BLaER1 treated with 17β-estradiol and CSF1 and Interleukin-3, amounts not matched to agents 10 nM and 100 nM (cell line): ENCODE data around the gene ANKRD26.

Experiments used
- H3K27ac ChIP-seq, 11 experiments: shearing (Covaris generic); formaldehyde crosslinking; 2 replicates each; pipeline ENCODE4 v1.8.1; 2022
- H3K27me3 ChIP-seq, 11 experiments: shearing (Covaris generic); formaldehyde crosslinking; 2 replicates each; pipeline ENCODE4 v1.8.1; 2022
- H3K36me3 ChIP-seq, 11 experiments: shearing (Covaris generic); formaldehyde crosslinking; 2 replicates each; pipeline ENCODE4 v1.8.1; 2022
- H3K4me1 ChIP-seq, 10 experiments: shearing (Covaris generic); formaldehyde crosslinking; 2 replicates each; pipeline ENCODE4 v1.8.1; 2022
- H3K4me2 ChIP-seq, 11 experiments: shearing (Covaris generic); formaldehyde crosslinking; 2 replicates each; pipeline ENCODE4 v1.8.1; 2022
- H3K4me3 ChIP-seq, 10 experiments: shearing (Covaris generic); formaldehyde crosslinking; 2 replicates each; pipeline ENCODE4 v1.8.1; 2022
- H3K9ac ChIP-seq, 11 experiments: shearing (Covaris generic); formaldehyde crosslinking; 2 replicates each; pipeline ENCODE4 v1.8.1; 2022
- H3K9me3 ChIP-seq, 11 experiments: shearing (Covaris generic); formaldehyde crosslinking; replicated peaks in 1 of 11; 2 replicates each; pipeline ENCODE4 v1.8.1; 2022
- H4K20me1 ChIP-seq, 11 experiments: shearing (Covaris generic); formaldehyde crosslinking; 2 replicates each; pipeline ENCODE4 v1.8.1; 2022
- Cebpa-rat ChIP-seq, 11 experiments: shearing (Covaris generic); IDR thresholded peaks; 2 replicates each; pipeline ENCODE4 v1.8.1; 2022

ANKRD26 gene

GRCh38 chr10:27099916-27100812 is at the start of gene ANKRD26:
TSS of gene ANKRD26 (minus strand) at chr10:27100494. CDS start at chr10:27100326, 168 bp downstream.
- H3K4me2 ChIP-seq: peak within 1 kb of the TSS; percentile 81 to 96 (median 90)
- H3K27ac ChIP-seq: peak within 1 kb of the TSS; percentile 59 to 92 (median 89)
- peak within 1 kb of the TSS; percentile 78 to 93 (median 89) for H3K9ac ChIP-seq
- H3K27me3 ChIP-seq: no peaks in the 10 kb centered on the region
- no peak for TF ChIP-seq Cebpa-rat (IDR thresholded peaks at IDR 0.05)
- no peaks in the 10 kb centered on the region for H3K9me3 ChIP-seq
- peak within 1 kb of the TSS; percentile 61 to 87 (median 73) for H3K4me3 ChIP-seq
- peaks cover 0 to 6% (median 3%) of the 10 kb centered on the region in 11 experiments; a peak in 12 of 22 replicates for H3K36me3 ChIP-seq
- peaks cover 0 to 3% (median 0%) of the 10 kb centered on the region in 11 experiments; a peak in 1 of 22 replicates for H4K20me1 ChIP-seq
- peaks cover 15 to 25% (median 20%) of the 10 kb centered on the region in 10 experiments for H3K4me1 ChIP-seq

- H3K36me3 ChIP-seq: peaks cover 70 to 95% (median 85%) of the 10 kb centered on the region in 11 experiments
- peak overlapping the region in 7 of 11 experiments; percentile 3 to 55 (median 43); a peak in 6 of 22 replicates for H3K27ac ChIP-seq
- no peaks in the 10 kb centered on the region for H3K9me3 ChIP-seq
- H3K9ac ChIP-seq: peak overlapping the region in 1 of 11 experiments; percentile 16; a peak in 1 of 22 replicates
- no peaks in the 10 kb centered on the region for H3K27me3 ChIP-seq
- no peak overlapping the region for H3K4me3 ChIP-seq
- H4K20me1 ChIP-seq: peaks cover 59 to 100% (median 86%) of the 10 kb centered on the region in 11 experiments
- no peak for TF ChIP-seq Cebpa-rat (IDR thresholded peaks at IDR 0.05)
- peak overlapping the region in 7 of 11 experiments; percentile 4 to 69 (median 43); a peak in 11 of 22 replicates for H3K4me2 ChIP-seq
- peaks cover 6 to 46% (median 26%) of the 10 kb centered on the region in 10 experiments for H3K4me1 ChIP-seq
These were observed 47.4 kb upstream of the ANKRD26 start for GRCh38 chr10:27147701-27148100.

DNA sequence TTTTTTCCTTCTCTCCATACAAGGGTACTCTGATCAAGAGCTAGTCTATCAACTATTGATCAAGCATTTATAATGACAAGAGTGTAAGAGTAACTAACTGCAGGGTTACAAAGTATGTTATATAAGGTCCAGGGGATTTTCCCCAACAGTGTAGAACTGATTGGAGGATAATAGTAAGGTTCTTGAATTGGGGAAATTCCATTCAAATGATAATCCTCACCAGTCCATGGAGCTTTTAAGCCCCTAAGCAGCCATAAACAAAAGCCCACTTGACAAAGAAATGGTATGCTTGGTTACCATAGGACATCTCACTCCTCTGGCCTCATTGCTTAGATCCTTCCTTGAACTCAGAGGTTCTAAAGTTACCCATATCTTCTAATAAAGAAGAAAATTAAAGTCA is 45.6 kb upstream of the ANKRD26 start:
- Histone ChIP-seq H3K36me3 (peaks cover 86 to 100% (median 98%) of the 10 kb centered on the region in 11 experiments), H4K20me1 (peaks cover 46 to 93% (median 73%) of the 10 kb centered on the region in 11 experiments), H3K4me1 (peaks cover 0 to 29% (median 15%) of the 10 kb centered on the region in 10 experiments; a peak in 16 of 20 replicates), H3K27ac (no peak overlapping the region), H3K9me3 (no peaks in the 10 kb centered on the region), H3K4me3 (no peak overlapping the region), H3K27me3 (no peaks in the 10 kb centered on the region), H3K4me2 (no peak overlapping the region), H3K9ac (no peak overlapping the region)
- TF ChIP-seq Cebpa-rat (IDR thresholded peaks at IDR 0.05): no peak

DNA sequence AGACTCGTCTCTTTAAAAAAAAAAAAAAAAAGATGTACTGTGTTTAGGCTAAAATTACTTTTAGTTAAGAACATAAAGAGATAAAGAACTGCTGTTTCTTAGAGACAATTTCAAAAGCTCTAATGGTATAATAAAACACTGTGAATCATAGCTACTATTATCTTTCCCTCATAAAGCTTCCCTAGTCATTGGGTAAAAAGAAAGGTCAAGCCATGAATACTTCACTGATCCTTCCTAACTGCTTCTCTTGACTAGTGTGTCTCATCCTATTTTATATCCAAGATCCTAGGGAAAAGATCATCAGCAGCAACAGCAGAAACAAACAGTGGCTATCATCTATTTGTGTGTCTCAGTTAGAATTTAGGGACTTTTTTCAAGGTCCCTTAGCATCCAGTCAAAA is 43.4 kb upstream of the ANKRD26 start:
- Histone ChIP-seq H3K9me3 (no peaks in the 10 kb centered on the region), H3K9ac (no peak overlapping the region), H3K4me3 (no peak overlapping the region), H3K27me3 (no peaks in the 10 kb centered on the region), H3K36me3 (peaks cover 93 to 100% (median 98%) of the 10 kb centered on the region in 11 experiments), H3K27ac (no peak overlapping the region), H3K4me2 (no peak overlapping the region), H4K20me1 (peaks cover 24 to 71% (median 55%) of the 10 kb centered on the region in 11 experiments), H3K4me1 (peaks cover 0 to 16% (median 10%) of the 10 kb centered on the region in 10 experiments; a peak in 14 of 20 replicates)
- no peak for TF ChIP-seq Cebpa-rat (IDR thresholded peaks at IDR 0.05)

GRCh38 chr10:27138277-27138676 is 38.0 kb upstream of the ANKRD26 start:
- Histone ChIP-seq H3K36me3 (peaks cover 78 to 100% (median 91%) of the 10 kb centered on the region in 11 experiments), H3K27me3 (no peaks in the 10 kb centered on the region), H3K4me2 (no peak overlapping the region), H3K9me3 (no peaks in the 10 kb centered on the region), H3K4me3 (no peak overlapping the region), H4K20me1 (peaks cover 0 to 32% (median 7%) of the 10 kb centered on the region in 11 experiments; a peak in 11 of 22 replicates), H3K27ac (no peak overlapping the region), H3K9ac (no peak overlapping the region), H3K4me1 (peaks cover 0 to 12% (median 0%) of the 10 kb centered on the region in 10 experiments; a peak in 5 of 20 replicates)
- TF ChIP-seq Cebpa-rat (IDR thresholded peaks at IDR 0.05): no peak

DNA sequence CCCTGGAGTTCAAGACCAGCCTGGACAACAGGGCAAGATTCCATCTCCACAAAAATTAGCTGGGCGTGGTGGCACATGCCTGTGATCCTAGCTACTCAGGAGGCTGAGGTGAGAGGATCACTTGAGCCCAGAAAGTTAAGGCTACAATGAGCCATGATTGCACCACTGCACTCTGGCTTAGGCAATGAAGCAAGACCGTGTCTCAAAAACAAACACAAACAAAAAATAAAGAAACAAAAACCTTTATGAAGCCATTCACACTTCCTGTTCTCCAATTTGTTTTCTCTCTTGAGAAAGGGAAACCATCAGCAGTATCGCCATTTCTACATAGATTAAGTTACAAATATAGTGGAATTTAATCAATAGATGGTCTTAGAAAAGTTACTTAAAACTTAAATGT is 34.1 kb upstream of the ANKRD26 start:
- Histone ChIP-seq H3K27me3 (no peaks in the 10 kb centered on the region), H3K36me3 (peaks cover 82 to 100% (median 93%) of the 10 kb centered on the region in 11 experiments), H4K20me1 (peaks cover 0 to 28% (median 7%) of the 10 kb centered on the region in 11 experiments; a peak in 10 of 22 replicates), H3K4me3 (no peak overlapping the region), H3K27ac (peak overlapping the region in 6 of 11 experiments; percentile 3 to 51 (median 40); a peak in 7 of 22 replicates), H3K4me1 (peaks cover 0 to 23% (median 10%) of the 10 kb centered on the region in 10 experiments; a peak in 12 of 20 replicates), H3K4me2 (peak overlapping the region in 2 of 11 experiments; percentile 3 to 19; a peak in 2 of 22 replicates), H3K9me3 (no peaks in the 10 kb centered on the region), H3K9ac (no peak overlapping the region)
- TF ChIP-seq Cebpa-rat (IDR thresholded peaks at IDR 0.05): peak in 1 of 11 experiments; percentile 24; a peak in 1 of 22 replicates

- H3K9me3 ChIP-seq: peaks cover 0 to 15% (median 6%) of the 10 kb centered on the region in 11 experiments; a peak in 9 of 22 replicates
- no peaks in the 10 kb centered on the region for H3K27me3 ChIP-seq
- no peaks in the 10 kb centered on the region for H3K4me1 ChIP-seq
- no peak for TF ChIP-seq Cebpa-rat (IDR thresholded peaks at IDR 0.05)
- H3K27ac ChIP-seq: no peak overlapping the region
- peaks cover 0 to 13% (median 0%) of the 10 kb centered on the region in 11 experiments; a peak in 2 of 22 replicates for H4K20me1 ChIP-seq
- no peak overlapping the region for H3K9ac ChIP-seq
- H3K36me3 ChIP-seq: peaks cover 65 to 82% (median 73%) of the 10 kb centered on the region in 11 experiments
- H3K4me2 ChIP-seq: no peak overlapping the region
- no peak overlapping the region for H3K4me3 ChIP-seq
These were observed 7.9 kb upstream of the ANKRD26 start for GRCh38 chr10:27108165-27108564.

DNA sequence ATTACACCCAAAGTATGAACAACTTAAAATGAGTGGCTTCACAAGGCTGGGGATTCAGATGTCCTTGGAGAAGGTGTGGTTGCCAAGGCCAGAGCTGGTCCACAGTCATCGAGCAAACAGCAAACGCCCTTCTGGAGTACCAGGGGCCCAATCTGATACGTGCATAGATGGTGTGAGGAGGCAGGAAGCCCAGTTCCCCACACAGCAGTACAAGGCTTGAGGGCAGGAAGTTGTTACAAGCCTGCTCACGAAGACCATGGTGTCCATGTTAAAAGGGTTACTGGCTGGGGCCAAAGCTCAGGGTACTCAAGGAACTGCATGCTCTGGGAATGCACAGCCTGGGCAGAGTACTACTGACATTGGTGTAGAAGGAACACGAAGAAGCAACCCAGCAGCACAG is 4.6 kb upstream of the ANKRD26 start:
- no peak overlapping the region for H3K9ac ChIP-seq
- no peak overlapping the region for H3K4me2 ChIP-seq
- H4K20me1 ChIP-seq: peaks cover 0 to 5% (median 0%) of the 10 kb centered on the region in 11 experiments; a peak in 1 of 22 replicates
- TF ChIP-seq Cebpa-rat (IDR thresholded peaks at IDR 0.05): no peak
- peaks cover 0 to 11% (median 6%) of the 10 kb centered on the region in 11 experiments; a peak in 9 of 22 replicates for H3K9me3 ChIP-seq
- no peak overlapping the region for H3K27ac ChIP-seq
- no peaks in the 10 kb centered on the region for H3K27me3 ChIP-seq
- H3K36me3 ChIP-seq: peaks cover 33 to 49% (median 41%) of the 10 kb centered on the region in 11 experiments
- H3K4me1 ChIP-seq: peaks cover 9 to 14% (median 12%) of the 10 kb centered on the region in 10 experiments
- no peak overlapping the region for H3K4me3 ChIP-seq
